ENCODE data around the gene MRPS27.

Gene MRPS27

DNA sequence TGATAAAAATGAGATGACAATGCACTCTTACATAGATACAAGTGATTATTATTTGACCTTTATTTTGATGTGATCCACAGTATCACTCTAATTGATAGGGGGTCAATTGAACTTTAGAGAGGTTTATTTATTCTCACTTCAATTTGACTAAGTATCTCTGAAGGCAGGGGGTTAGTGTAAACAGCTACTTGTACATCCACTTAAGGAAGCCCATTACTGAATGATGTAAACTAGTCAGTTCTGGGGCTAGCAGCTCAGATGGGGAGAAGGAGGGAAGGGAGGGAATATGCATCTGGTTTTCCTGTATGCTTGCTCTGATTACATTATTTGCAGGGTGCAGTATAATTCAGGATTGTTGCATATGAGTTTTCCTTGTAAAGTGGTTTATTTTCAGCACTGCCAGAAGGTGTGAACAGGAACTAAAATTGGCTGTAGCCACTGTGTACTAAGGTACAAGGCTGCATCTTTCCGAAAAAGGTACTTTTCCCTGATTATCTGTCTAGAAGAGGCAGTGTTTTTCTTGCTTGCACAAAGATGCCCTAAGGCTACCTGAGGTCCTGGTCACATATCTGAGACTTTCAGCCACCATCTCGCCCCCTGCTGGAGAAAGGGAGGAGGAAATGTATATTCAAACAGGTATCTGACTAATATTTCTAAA is 51.2 kb downstream of the MRPS27 start:
- Histone ChIP-seq H3K4me2 (ENCODE audit: low read length) (no peak overlapping the region), H3K27me3 (ENCODE audit: control insufficient read depth, low read length) (no peaks in the 10 kb centered on the region), H3K27ac (ENCODE audit: low read depth, low read length) (no peak overlapping the region), H3K79me2 (ENCODE audit: control insufficient read depth, low read length) (peaks cover 76% of the 10 kb centered on the region), H3K4me3 (ENCODE audit: low read length) (no peak overlapping the region), H4K20me1 (ENCODE audit: control insufficient read depth, insufficient read depth, low read depth, low read length) (no peaks in the 10 kb centered on the region), H3K36me3 (ENCODE audit: control insufficient read depth, low read length) (peaks cover 56% of the 10 kb centered on the region), H3K9me3 (ENCODE audit: control insufficient read depth, insufficient read depth, low read length) (no peaks in the 10 kb centered on the region), H3F3A (ENCODE audit: control insufficient read depth, insufficient read depth) (no peaks in the 10 kb centered on the region), H3K9me2 (replicated peaks; ENCODE audit: control insufficient read depth, low read length) (no peaks in the 10 kb centered on the region), H3K4me1 (ENCODE audit: control insufficient read depth, low read length) (no peaks in the 10 kb centered on the region)
- TF ChIP-seq EZH2phosphoT487 (IDR thresholded peaks at IDR 0.05; ENCODE audit: borderline replicate concordance, low read length): no peak
- TF ChIP-seq, protein P1, sequence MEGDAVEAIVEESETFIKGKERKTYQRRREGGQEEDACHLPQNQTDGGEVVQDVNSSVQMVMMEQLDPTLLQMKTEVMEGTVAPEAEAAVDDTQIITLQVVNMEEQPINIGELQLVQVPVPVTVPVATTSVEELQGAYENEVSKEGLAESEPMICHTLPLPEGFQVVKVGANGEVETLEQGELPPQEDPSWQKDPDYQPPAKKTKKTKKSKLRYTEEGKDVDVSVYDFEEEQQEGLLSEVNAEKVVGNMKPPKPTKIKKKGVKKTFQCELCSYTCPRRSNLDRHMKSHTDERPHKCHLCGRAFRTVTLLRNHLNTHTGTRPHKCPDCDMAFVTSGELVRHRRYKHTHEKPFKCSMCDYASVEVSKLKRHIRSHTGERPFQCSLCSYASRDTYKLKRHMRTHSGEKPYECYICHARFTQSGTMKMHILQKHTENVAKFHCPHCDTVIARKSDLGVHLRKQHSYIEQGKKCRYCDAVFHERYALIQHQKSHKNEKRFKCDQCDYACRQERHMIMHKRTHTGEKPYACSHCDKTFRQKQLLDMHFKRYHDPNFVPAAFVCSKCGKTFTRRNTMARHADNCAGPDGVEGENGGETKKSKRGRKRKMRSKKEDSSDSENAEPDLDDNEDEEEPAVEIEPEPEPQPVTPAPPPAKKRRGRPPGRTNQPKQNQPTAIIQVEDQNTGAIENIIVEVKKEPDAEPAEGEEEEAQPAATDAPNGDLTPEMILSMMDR (IDR thresholded peaks at IDR 0.05; ENCODE audit: low read depth, low read length, poor library complexity, severe bottlenecking): peak; percentile 84

DNA sequence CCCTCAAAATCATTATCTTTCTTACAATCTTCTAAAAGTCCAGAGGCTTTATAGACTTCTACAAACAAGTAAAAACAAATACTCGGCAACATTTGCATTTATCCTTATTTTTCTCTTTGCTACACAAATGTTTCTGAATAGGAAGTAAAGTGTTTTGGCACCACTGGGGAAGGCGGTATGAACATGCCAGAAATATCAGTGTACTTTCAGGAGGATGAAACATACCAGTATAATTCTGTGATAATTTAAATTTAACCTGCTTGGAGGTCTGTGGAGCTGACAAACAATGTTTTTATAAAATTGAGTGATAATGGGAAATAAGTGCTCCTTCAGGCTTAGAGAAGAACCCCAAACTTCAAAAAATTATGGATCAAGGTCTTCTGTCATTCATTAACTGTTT is 51.8 kb downstream of the MRPS27 start:
- H3K27me3 ChIP-seq (ENCODE audit: control insufficient read depth, low read length): no peaks in the 10 kb centered on the region
- no peaks in the 10 kb centered on the region for H4K20me1 ChIP-seq (ENCODE audit: control insufficient read depth, insufficient read depth, low read depth, low read length)
- H3K36me3 ChIP-seq (ENCODE audit: control insufficient read depth, low read length): peaks cover 55% of the 10 kb centered on the region
- H3K9me2 ChIP-seq (replicated peaks; ENCODE audit: control insufficient read depth, low read length): no peaks in the 10 kb centered on the region
- no peak overlapping the region for H3K4me3 ChIP-seq (ENCODE audit: low read length)
- H3K4me1 ChIP-seq (ENCODE audit: control insufficient read depth, low read length): no peaks in the 10 kb centered on the region
- peaks cover 78% of the 10 kb centered on the region for H3K79me2 ChIP-seq (ENCODE audit: control insufficient read depth, low read length)
- no peak overlapping the region for H3K27ac ChIP-seq (ENCODE audit: low read depth, low read length)
- H3K9me3 ChIP-seq (ENCODE audit: control insufficient read depth, insufficient read depth, low read length): no peaks in the 10 kb centered on the region
- H3F3A ChIP-seq (ENCODE audit: control insufficient read depth, insufficient read depth): no peaks in the 10 kb centered on the region
- H3K4me2 ChIP-seq (ENCODE audit: low read length): no peak overlapping the region
- TF ChIP-seq, protein P1 (IDR thresholded peaks at IDR 0.05; ENCODE audit: low read depth, low read length, poor library complexity, severe bottlenecking): no peak
- no peak for TF ChIP-seq EZH2phosphoT487 (IDR thresholded peaks at IDR 0.05; ENCODE audit: borderline replicate concordance, low read length)

DNA sequence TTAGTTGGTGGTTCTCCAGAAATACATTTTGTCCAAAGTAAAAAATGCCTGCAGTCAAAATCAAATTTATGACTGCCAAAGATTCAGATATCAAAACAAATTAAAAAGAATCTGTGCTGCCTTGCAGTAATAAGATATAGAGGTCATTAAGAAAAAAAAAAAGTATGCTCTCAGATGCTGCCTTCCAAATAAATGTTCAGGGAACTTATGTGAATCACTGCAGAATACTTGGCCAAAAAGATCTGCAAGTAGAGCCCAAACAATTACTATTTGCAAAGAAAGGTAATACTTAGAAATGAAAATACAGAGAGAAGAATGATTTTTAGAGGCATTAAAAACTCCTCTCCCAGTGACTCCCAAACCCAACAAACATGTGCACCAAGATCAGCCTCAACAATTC is 52.4 kb downstream of the MRPS27 start:
- no peaks in the 10 kb centered on the region for H3K4me1 ChIP-seq (ENCODE audit: control insufficient read depth, low read length)
- H3K27me3 ChIP-seq (ENCODE audit: control insufficient read depth, low read length): no peaks in the 10 kb centered on the region
- H3K27ac ChIP-seq (ENCODE audit: low read depth, low read length): no peak overlapping the region
- peaks cover 52% of the 10 kb centered on the region for H3K36me3 ChIP-seq (ENCODE audit: control insufficient read depth, low read length)
- no peak overlapping the region for H3K4me3 ChIP-seq (ENCODE audit: low read length)
- TF ChIP-seq, protein P1 (IDR thresholded peaks at IDR 0.05; ENCODE audit: low read depth, low read length, poor library complexity, severe bottlenecking): no peak
- TF ChIP-seq EZH2phosphoT487 (IDR thresholded peaks at IDR 0.05; ENCODE audit: borderline replicate concordance, low read length): no peak
- peaks cover 80% of the 10 kb centered on the region for H3K79me2 ChIP-seq (ENCODE audit: control insufficient read depth, low read length)
- no peaks in the 10 kb centered on the region for H3K9me3 ChIP-seq (ENCODE audit: control insufficient read depth, insufficient read depth, low read length)
- no peaks in the 10 kb centered on the region for H3K9me2 ChIP-seq (replicated peaks; ENCODE audit: control insufficient read depth, low read length)
- H3K4me2 ChIP-seq (ENCODE audit: low read length): no peak overlapping the region
- no peaks in the 10 kb centered on the region for H3F3A ChIP-seq (ENCODE audit: control insufficient read depth, insufficient read depth)
- no peaks in the 10 kb centered on the region for H4K20me1 ChIP-seq (ENCODE audit: control insufficient read depth, insufficient read depth, low read depth, low read length)

Data from DOHH2 (cell line).